ENCODE data around the gene HNRNPU. TPM values are rescaled to one million over a fixed set of nuclear protein-coding genes. Genes with fewer than 3 reads are reported as not detected.

Gene HNRNPU
- total and polyA plus RNA-seq, 5 donors from 2014 or later = 169 to 523 (median 226) TPM

GRCh38 chr1:244807138-244807537 lies 57.2 kb downstream of the HNRNPU start:
- DNase-seq (no peak), ATAC-seq (ENCODE audit: low read depth in 2 of 2) (no peak)
- Mint-ChIP-seq H3K27me3 (peaks cover 5% of the 10 kb centered on the region), H3K9me3 (peaks cover 0 to 1% (median 0%) of the 10 kb centered on the region in 7 donors), H3K27ac (no peak overlapping the region), H3K4me1 (no peaks in the 10 kb centered on the region), H3K4me3 (no peak overlapping the region), H3K36me3 (peaks cover 4% of the 10 kb centered on the region)
- Histone ChIP-seq H3K4me3 (ENCODE audit: low read depth, low read length) (no peak overlapping the region), H3K9me3 (ENCODE audit: control insufficient read depth in 2 of 2, low read length in 2 of 2) (no peaks in the 10 kb centered on the region), H3K36me3 (ENCODE audit: control insufficient read depth, insufficient read depth, low read length) (no peaks in the 10 kb centered on the region), H3K27ac (ENCODE audit: insufficient read depth, low read length, poor library complexity, severe bottlenecking) (no peak overlapping the region), H3K4me1 (ENCODE audit: control insufficient read depth, insufficient read depth, low read length, poor library complexity, severe bottlenecking) (no peaks in the 10 kb centered on the region), H3K27me3 (ENCODE audit: control insufficient read depth, insufficient read depth, low read length) (no peaks in the 10 kb centered on the region)

DNA sequence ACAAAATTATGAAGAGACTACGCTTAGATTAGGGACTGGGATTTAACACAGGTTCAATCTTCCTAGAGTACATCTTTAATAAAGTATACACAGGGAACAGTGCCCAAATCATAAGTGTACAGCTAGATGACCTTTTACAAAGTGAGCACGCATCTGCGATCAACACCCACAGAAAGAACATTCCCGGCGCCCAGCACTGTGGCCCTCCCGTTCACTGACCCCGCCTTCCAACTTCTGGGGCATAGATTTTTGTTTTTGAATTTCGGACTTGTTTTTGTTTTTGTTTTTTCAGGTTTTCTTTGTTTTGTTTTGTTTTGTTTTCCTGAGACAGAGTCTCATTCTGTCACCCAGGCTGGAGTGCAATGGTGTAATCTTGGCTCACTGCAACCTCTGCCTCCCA lies 59.5 kb downstream of the HNRNPU start:
- Histone ChIP-seq H3K4me1 (ENCODE audit: control insufficient read depth, insufficient read depth, low read length, poor library complexity, severe bottlenecking) (peaks cover 4% of the 10 kb centered on the region), H3K4me3 (ENCODE audit: low read depth, low read length) (no peak overlapping the region), H3K27me3 (ENCODE audit: control insufficient read depth, insufficient read depth, low read length) (no peaks in the 10 kb centered on the region), H3K27ac (ENCODE audit: insufficient read depth, low read length, poor library complexity, severe bottlenecking) (no peak overlapping the region), H3K36me3 (ENCODE audit: control insufficient read depth, insufficient read depth, low read length) (no peaks in the 10 kb centered on the region), H3K9me3 (ENCODE audit: control insufficient read depth in 2 of 2, low read length in 2 of 2) (no peaks in the 10 kb centered on the region)
- DNase-seq = no peak
- Mint-ChIP-seq H3K36me3 (no peaks in the 10 kb centered on the region), H3K9me3 (peaks cover 0 to 1% (median 0%) of the 10 kb centered on the region in 7 donors), H3K4me1 (peaks cover 0 to 4% (median under 1%) of the 10 kb centered on the region in 4 donors), H3K27ac (peak overlapping the region in 1 of 3 donors; percentile 73), H3K27me3 (peaks cover 6% of the 10 kb centered on the region), H3K4me3 (no peak overlapping the region)
- no peak for ATAC-seq (ENCODE audit: low read depth in 2 of 2)

DNA sequence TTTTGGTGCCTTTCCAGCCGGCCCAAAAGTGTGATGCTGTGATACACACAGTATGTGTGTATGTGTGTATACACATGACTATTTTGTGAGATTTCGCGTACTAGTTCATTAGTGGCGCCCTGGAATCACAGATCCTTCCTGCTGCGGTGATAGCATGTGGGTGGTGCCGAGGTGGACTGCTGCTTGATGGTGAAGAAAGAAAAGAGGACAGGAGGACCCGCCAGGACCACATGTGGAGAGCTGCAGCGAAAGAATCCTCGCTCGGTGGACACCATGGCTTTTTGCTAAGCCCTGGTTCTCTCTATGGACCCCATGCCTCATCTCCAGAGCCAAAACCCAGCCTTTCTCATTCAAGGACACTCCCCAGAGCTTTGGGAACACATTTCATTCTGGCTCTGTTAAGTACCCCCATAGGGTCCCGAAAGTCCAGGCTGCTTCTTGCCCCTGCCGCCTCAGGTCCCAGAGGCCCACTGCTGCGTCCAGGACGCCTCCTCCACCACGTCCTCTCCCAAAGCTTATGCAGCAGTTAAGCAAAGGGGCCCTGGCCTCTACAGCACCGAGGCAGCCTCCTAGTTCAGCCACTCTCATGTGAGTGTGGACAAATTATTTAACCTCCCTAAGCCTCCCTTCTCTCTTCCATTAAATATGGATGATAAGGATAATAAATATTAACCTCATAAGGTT lies 61.6 kb downstream of the HNRNPU start:
- Mint-ChIP-seq H3K4me3 (no peak overlapping the region), H3K27me3 (peaks cover 19% of the 10 kb centered on the region), H3K9me3 (peaks cover 0 to 1% (median 0%) of the 10 kb centered on the region in 7 donors), H3K4me1 (peaks cover 0 to 4% (median under 1%) of the 10 kb centered on the region in 4 donors), H3K36me3 (no peaks in the 10 kb centered on the region), H3K27ac (peak overlapping the region in 1 of 3 donors; percentile 48)
- no peak overlapping the region for H3K27ac ChIP-seq (ENCODE audit: insufficient read depth, low read length, poor library complexity, severe bottlenecking)
- no peak for ATAC-seq (ENCODE audit: low read depth in 2 of 2)
- DNase-seq = no peak
- H3K4me3 ChIP-seq (ENCODE audit: low read depth, low read length) = no peak overlapping the region
- no peaks in the 10 kb centered on the region for H3K27me3 ChIP-seq (ENCODE audit: control insufficient read depth, insufficient read depth, low read length)
- H3K36me3 ChIP-seq (ENCODE audit: control insufficient read depth, insufficient read depth, low read length) = no peaks in the 10 kb centered on the region
- H3K4me1 ChIP-seq (ENCODE audit: control insufficient read depth, insufficient read depth, low read length, poor library complexity, severe bottlenecking) = peaks cover 4% of the 10 kb centered on the region
- no peaks in the 10 kb centered on the region for H3K9me3 ChIP-seq (ENCODE audit: control insufficient read depth in 2 of 2, low read length in 2 of 2)

DNA sequence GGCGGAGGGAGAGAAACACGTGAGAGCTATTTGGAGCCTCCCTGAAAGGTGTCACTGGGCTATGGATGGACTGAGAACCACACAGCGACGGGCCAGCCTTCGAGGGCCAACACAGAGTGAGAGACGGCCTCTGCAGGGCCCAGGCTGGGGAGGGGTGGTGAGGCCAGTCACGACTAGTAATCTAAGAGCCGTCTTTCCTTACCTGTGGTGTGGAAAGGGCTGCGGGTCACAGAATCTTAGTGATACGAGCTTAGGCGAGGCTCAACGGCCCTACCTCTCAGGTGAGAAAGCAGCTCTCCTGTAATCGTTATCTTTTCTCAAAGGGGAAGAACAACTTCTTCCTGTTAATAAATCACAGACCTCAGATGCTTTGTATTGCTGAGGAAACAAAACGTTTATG lies 62.3 kb downstream of the HNRNPU start:
- ATAC-seq (ENCODE audit: low read depth in 2 of 2) (no peak), DNase-seq (no peak)
- H3K27ac Mint-ChIP-seq = no peak overlapping the region
- Histone ChIP-seq H3K4me3 (ENCODE audit: low read depth, low read length) (no peak overlapping the region), H3K27ac (ENCODE audit: insufficient read depth, low read length, poor library complexity, severe bottlenecking) (no peak overlapping the region), H3K36me3 (ENCODE audit: control insufficient read depth, insufficient read depth, low read length) (no peaks in the 10 kb centered on the region), H3K4me1 (ENCODE audit: control insufficient read depth, insufficient read depth, low read length, poor library complexity, severe bottlenecking) (peaks cover 4% of the 10 kb centered on the region), H3K9me3 (ENCODE audit: control insufficient read depth in 2 of 2, low read length in 2 of 2) (no peaks in the 10 kb centered on the region), H3K27me3 (ENCODE audit: control insufficient read depth, insufficient read depth, low read length) (no peaks in the 10 kb centered on the region)
- H3K27me3 Mint-ChIP-seq = peaks cover 19% of the 10 kb centered on the region
- no peak overlapping the region for H3K4me3 Mint-ChIP-seq
- H3K9me3 Mint-ChIP-seq = peaks cover 0 to 1% (median 0%) of the 10 kb centered on the region in 7 donors
- no peaks in the 10 kb centered on the region for H3K36me3 Mint-ChIP-seq
- peaks cover 0 to 4% (median 1%) of the 10 kb centered on the region in 4 donors for H3K4me1 Mint-ChIP-seq

DNA sequence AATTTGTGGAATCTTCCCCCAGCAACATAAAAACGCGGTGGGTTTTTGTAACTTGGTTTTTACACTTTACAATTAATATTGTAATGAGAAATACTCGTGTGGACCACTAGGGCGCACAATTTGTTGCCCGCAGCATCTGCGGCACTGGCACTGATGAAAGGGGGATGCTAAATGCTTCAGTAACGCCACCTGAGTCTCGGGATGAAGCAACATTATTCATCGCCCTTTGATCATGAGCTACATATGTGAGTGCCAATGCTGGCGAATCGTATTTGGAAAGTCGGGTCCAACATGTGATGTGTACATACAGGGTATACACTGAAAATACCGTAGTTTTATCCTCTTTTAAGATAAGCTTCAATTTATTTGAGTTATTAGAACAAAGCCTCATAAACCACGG lies 63.1 kb downstream of the HNRNPU start:
- Histone ChIP-seq H3K36me3 (ENCODE audit: control insufficient read depth, insufficient read depth, low read length) (no peaks in the 10 kb centered on the region), H3K4me1 (ENCODE audit: control insufficient read depth, insufficient read depth, low read length, poor library complexity, severe bottlenecking) (peaks cover 4% of the 10 kb centered on the region), H3K27ac (ENCODE audit: insufficient read depth, low read length, poor library complexity, severe bottlenecking) (no peak overlapping the region), H3K9me3 (ENCODE audit: control insufficient read depth in 2 of 2, low read length in 2 of 2) (no peaks in the 10 kb centered on the region), H3K27me3 (ENCODE audit: control insufficient read depth, insufficient read depth, low read length) (no peaks in the 10 kb centered on the region), H3K4me3 (ENCODE audit: low read depth, low read length) (no peak overlapping the region)
- ATAC-seq (ENCODE audit: low read depth in 2 of 2) (peak; percentile 70 to 85), DNase-seq (peak; percentile 32 to 62 (median 45))
- Mint-ChIP-seq H3K27me3 (peaks cover 24% of the 10 kb centered on the region), H3K4me1 (peaks cover 0 to 5% (median 2%) of the 10 kb centered on the region in 4 donors), H3K9me3 (peaks cover 0 to 1% (median 0%) of the 10 kb centered on the region in 7 donors), H3K36me3 (no peaks in the 10 kb centered on the region), H3K4me3 (no peak overlapping the region), H3K27ac (no peak overlapping the region)

DNA sequence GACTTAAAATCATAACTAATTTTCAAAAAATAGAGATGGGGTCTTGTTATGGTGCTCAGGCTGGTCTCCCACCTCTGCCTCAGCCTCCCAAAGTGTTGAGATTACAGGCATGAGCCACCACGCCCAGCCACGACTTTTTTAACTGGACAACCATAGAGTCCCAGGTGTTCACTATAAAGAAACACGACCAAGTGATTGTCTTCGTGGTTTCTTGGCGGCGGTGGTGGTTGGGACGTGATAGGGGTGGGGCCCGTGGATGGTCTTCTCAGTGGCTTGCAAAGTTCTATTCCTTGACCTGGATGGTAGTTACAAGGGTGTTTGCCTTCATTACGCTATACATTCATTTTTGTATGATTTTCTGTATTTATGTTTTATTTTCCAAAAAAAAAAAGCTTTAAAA lies 63.5 kb downstream of the HNRNPU start:
- Histone ChIP-seq H3K27me3 (ENCODE audit: control insufficient read depth, insufficient read depth, low read length) (no peaks in the 10 kb centered on the region), H3K27ac (ENCODE audit: insufficient read depth, low read length, poor library complexity, severe bottlenecking) (no peak overlapping the region), H3K4me1 (ENCODE audit: control insufficient read depth, insufficient read depth, low read length, poor library complexity, severe bottlenecking) (peaks cover 4% of the 10 kb centered on the region), H3K4me3 (ENCODE audit: low read depth, low read length) (no peak overlapping the region), H3K9me3 (ENCODE audit: control insufficient read depth in 2 of 2, low read length in 2 of 2) (no peaks in the 10 kb centered on the region), H3K36me3 (ENCODE audit: control insufficient read depth, insufficient read depth, low read length) (no peaks in the 10 kb centered on the region)
- ATAC-seq (ENCODE audit: low read depth in 2 of 2) = no peak
- peak overlapping the region in 1 of 3 donors; percentile 48 for H3K27ac Mint-ChIP-seq
- H3K36me3 Mint-ChIP-seq = no peaks in the 10 kb centered on the region
- H3K9me3 Mint-ChIP-seq = peaks cover 0 to 1% (median 0%) of the 10 kb centered on the region in 7 donors
- peaks cover 23% of the 10 kb centered on the region for H3K27me3 Mint-ChIP-seq
- H3K4me3 Mint-ChIP-seq = no peak overlapping the region
- DNase-seq = no peak
- H3K4me1 Mint-ChIP-seq = peaks cover 0 to 5% (median 2%) of the 10 kb centered on the region in 4 donors

Other genes with a start within 250 kb of the HNRNPU start
- gene DESI2, start 211.4 kb downstream of the HNRNPU start, total RNA-seq = 21.1 TPM
- gene DESI2, start 211.4 kb downstream of the HNRNPU start, polyA plus RNA-seq = 10 to 100 TPM; 15.6 to 23.7 (median 17.8) TPM
- gene COX20, start 28.9 kb downstream of the HNRNPU start, total RNA-seq = 25.8 TPM
- gene COX20, start 28.9 kb downstream of the HNRNPU start, polyA plus RNA-seq = 10 to 100 TPM; 32.0 to 42.2 (median 37.2) TPM

Measured in CD4-positive, CD25-positive, alpha-beta regulatory T cell (primary cell).